Neural progenitor cell (in vitro differentiated cells): ENCODE data around the gene CDAN1. TPM values are rescaled to one million over a fixed set of nuclear protein-coding genes. Genes with fewer than 3 reads are reported as not detected.

Source experiments
- DNase-seq: peaks from one replicate; pipeline ENCODE4 v3.0.0-alpha.2; 2016; ENCODE audit warnings: low spot score
- H2AFZ ChIP-seq: fragments of 200-600 bp; sonication (generic); replicated peaks from 2 replicates; pipeline ENCODE4 v1.6.1; 2016; ENCODE audit warnings: antibody characterized with exemption
- H3F3A ChIP-seq: fragments of 200-600 bp; sonication (generic); 2 replicates; pipeline ENCODE4 v1.6.1; 2016; ENCODE audit warnings: antibody characterized with exemption, low read depth
- H3K27ac ChIP-seq: fragments of 200-600 bp; sonication (generic); 2 replicates; pipeline ENCODE4 v1.5.1; 2016; ENCODE audit warnings: mild to moderate bottlenecking
- H3K27me3 ChIP-seq: fragments of 200-600 bp; sonication (generic); 2 replicates; pipeline ENCODE4 v1.6.1; 2016; ENCODE audit warnings: mild to moderate bottlenecking, moderate library complexity
- H3K36me3 ChIP-seq: fragments of 200-600 bp; sonication (generic); 2 replicates; pipeline ENCODE4 v1.5.1; 2016
- H3K4me1 ChIP-seq: fragments of 200-600 bp; sonication (generic); 2 replicates; pipeline ENCODE4 v1.6.1; 2016; ENCODE audit warnings: mixed run types
- H3K4me2 ChIP-seq: fragments of 200-600 bp; sonication (generic); 2 replicates; pipeline ENCODE4 v1.6.1; 2016
- H3K4me3 ChIP-seq: fragments of 200-600 bp; sonication (generic); 2 replicates; pipeline ENCODE4 v1.5.1; 2016
- H3K79me2 ChIP-seq: fragments of 200-600 bp; sonication (generic); 2 replicates; pipeline ENCODE4 v1.6.1; 2016; ENCODE audit warnings: low read depth
- H3K9ac ChIP-seq: fragments of 200-600 bp; sonication (generic); 2 replicates; pipeline ENCODE4 v1.6.1; 2016
- H3K9me3 ChIP-seq: fragments of 200-600 bp; sonication (generic); 2 replicates; pipeline ENCODE4 v1.5.1; 2016; ENCODE audit warnings: low read depth
- H4K20me1 ChIP-seq: fragments of 200-600 bp; sonication (generic); 2 replicates; pipeline ENCODE4 v1.6.1; 2016; ENCODE audit warnings: low read depth
- H3K27ac Mint-ChIP-seq: 3 replicates; pipeline ENCODE4 v1.8.0; 2021; ENCODE audit warnings: mixed read lengths
- H3K27me3 Mint-ChIP-seq: 2 replicates; pipeline ENCODE4 v1.8.0; 2022; ENCODE audit warnings: low read depth, mild to moderate bottlenecking, inconsistent platforms, moderate library complexity, mixed read lengths; ENCODE audit not compliant: insufficient read depth
- H3K36me3 Mint-ChIP-seq: 3 replicates; pipeline ENCODE4 v1.8.0; 2021; ENCODE audit warnings: mixed read lengths
- H3K4me1 Mint-ChIP-seq: 3 replicates; pipeline ENCODE4 v1.8.0; 2021; ENCODE audit warnings: mixed read lengths
- H3K4me3 Mint-ChIP-seq: 3 replicates; pipeline ENCODE4 v1.8.0; 2021; ENCODE audit warnings: mild to moderate bottlenecking, moderate library complexity, mixed read lengths
- H3K9me3 Mint-ChIP-seq: 3 replicates; pipeline ENCODE4 v1.8.0; 2020; ENCODE audit warnings: mixed read lengths
- CTCF ChIP-seq: fragments of 200-600 bp; sonication (generic); IDR thresholded peaks from 2 replicates; pipeline ENCODE4 v1.5.1; 2017; ENCODE audit warnings: antibody characterized with exemption, mild to moderate bottlenecking
- EZH2 ChIP-seq: fragments of 200-600 bp; sonication (generic); IDR thresholded peaks from 2 replicates; pipeline ENCODE4 v1.6.1; 2017; ENCODE audit warnings: antibody characterized with exemption, mild to moderate bottlenecking, moderate library complexity
- EZH2phosphoT487 ChIP-seq: fragments of 200-600 bp; sonication (generic); IDR thresholded peaks from 2 replicates; pipeline ENCODE4 v1.6.1; 2017; ENCODE audit warnings: antibody characterized with exemption
- total RNA-seq: library from RNA; depleted of rRNA; stranded (reverse); fragments of >200 nt; gene quantifications from 2 replicates; pipeline ENCODE4 v1.2.3, GENCODE V29; 2015; ENCODE audit warnings: low replicate concordance

CDAN1 gene
- total RNA-seq, 1 donor from 2014 or later = 20.2 TPM

DNA sequence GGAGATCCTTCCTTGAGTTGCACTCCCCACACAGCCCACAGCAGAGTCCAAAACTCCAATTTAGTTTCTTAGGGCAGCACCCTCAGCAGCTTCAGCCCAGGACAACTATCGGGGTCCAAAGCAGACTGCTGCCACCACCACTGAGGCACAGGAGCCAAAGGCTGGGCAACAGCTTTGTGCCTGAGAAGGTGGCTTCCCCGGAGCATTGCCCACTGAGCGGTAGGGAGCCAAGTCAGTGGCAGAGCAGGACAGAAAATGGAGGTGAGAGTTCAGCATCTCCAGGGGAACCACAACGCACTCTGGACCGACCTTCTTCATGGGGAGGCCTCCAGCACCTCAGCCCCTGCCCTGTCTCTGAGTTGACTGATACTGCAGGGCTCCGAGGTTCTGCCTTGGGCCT, 43.4 kb downstream of the CDAN1 start:
- Histone ChIP-seq H3K9me3 (no peaks in the 10 kb centered on the region), H4K20me1 (no peaks in the 10 kb centered on the region), H3K27me3 (no peaks in the 10 kb centered on the region), H3K4me1 (no peaks in the 10 kb centered on the region), H3F3A (no peaks in the 10 kb centered on the region), H3K36me3 (no peaks in the 10 kb centered on the region), H3K4me3 (no peak overlapping the region), H3K79me2 (no peaks in the 10 kb centered on the region), H2AFZ (no peak overlapping the region), H3K27ac (no peak overlapping the region), H3K4me2 (no peak overlapping the region), H3K9ac (no peak overlapping the region)
- Mint-ChIP-seq H3K4me1 (no peaks in the 10 kb centered on the region), H3K9me3 (no peaks in the 10 kb centered on the region), H3K4me3 (no peak overlapping the region), H3K36me3 (peaks cover 27% of the 10 kb centered on the region), H3K27ac (no peak overlapping the region), H3K27me3 (peaks cover 6% of the 10 kb centered on the region)
- TF ChIP-seq CTCF (no peak), EZH2phosphoT487 (no peak), EZH2 (no peak)
- no peak for DNase-seq

- H3K27me3 Mint-ChIP-seq = peaks cover 6% of the 10 kb centered on the region
These were observed 43.9 kb downstream of the CDAN1 start for GRCh38 chr15:42692997-42693396.

DNA sequence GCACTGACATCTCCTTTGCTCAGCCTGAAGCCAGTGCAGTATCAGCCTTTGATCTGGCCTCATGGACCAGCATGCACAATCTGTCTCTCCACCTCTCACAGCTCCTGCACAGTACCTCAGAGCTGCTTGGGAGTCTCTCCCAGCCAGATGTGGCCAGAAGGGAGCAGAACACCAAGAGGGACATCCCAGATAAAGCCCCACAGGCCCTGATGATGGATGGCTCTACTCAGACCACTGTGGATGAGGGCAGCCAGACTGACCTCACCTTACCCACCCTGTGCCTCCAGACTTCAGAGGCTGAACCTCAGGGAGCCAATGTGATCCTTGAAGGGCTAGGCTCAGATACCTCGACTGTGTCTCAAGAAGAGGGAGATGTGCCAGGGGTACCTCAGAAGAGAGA, 44.4 kb downstream of the CDAN1 start:
- peaks cover 26% of the 10 kb centered on the region for H3K36me3 Mint-ChIP-seq
- H3K27ac Mint-ChIP-seq = no peak overlapping the region
- DNase-seq = no peak
- Histone ChIP-seq H3K4me3 (no peak overlapping the region), H3K79me2 (no peaks in the 10 kb centered on the region), H3K36me3 (no peaks in the 10 kb centered on the region), H3F3A (no peaks in the 10 kb centered on the region), H2AFZ (no peak overlapping the region), H3K4me1 (no peaks in the 10 kb centered on the region), H3K27me3 (no peaks in the 10 kb centered on the region), H3K27ac (no peak overlapping the region), H3K9ac (no peak overlapping the region), H4K20me1 (no peaks in the 10 kb centered on the region), H3K9me3 (no peaks in the 10 kb centered on the region), H3K4me2 (no peak overlapping the region)
- H3K27me3 Mint-ChIP-seq = peaks cover 6% of the 10 kb centered on the region
- no peaks in the 10 kb centered on the region for H3K4me1 Mint-ChIP-seq
- no peak for TF ChIP-seq EZH2
- TF ChIP-seq EZH2phosphoT487 = no peak
- no peak for TF ChIP-seq CTCF
- H3K4me3 Mint-ChIP-seq = no peak overlapping the region
- H3K9me3 Mint-ChIP-seq = no peaks in the 10 kb centered on the region

More at GRCh38 chr15:42692997-42693396, 43.9 kb downstream of the CDAN1 start:
- no peak for TF ChIP-seq CTCF
- no peak for TF ChIP-seq EZH2phosphoT487
- no peak for TF ChIP-seq EZH2
- Mint-ChIP-seq H3K4me1 (no peaks in the 10 kb centered on the region), H3K4me3 (no peak overlapping the region), H3K36me3 (peaks cover 26% of the 10 kb centered on the region), H3K27ac (no peak overlapping the region), H3K9me3 (no peaks in the 10 kb centered on the region)
- Histone ChIP-seq H3K4me1 (no peaks in the 10 kb centered on the region), H3K9me3 (no peaks in the 10 kb centered on the region), H3K4me3 (no peak overlapping the region), H3K9ac (no peak overlapping the region), H3F3A (no peaks in the 10 kb centered on the region), H3K4me2 (no peak overlapping the region), H3K79me2 (no peaks in the 10 kb centered on the region), H2AFZ (no peak overlapping the region), H3K27ac (no peak overlapping the region), H4K20me1 (no peaks in the 10 kb centered on the region), H3K27me3 (no peaks in the 10 kb centered on the region), H3K36me3 (no peaks in the 10 kb centered on the region)
- no peak for DNase-seq
